ENCODE results near the gene SAMD7. TPM values are rescaled to one million over a fixed set of nuclear protein-coding genes. Genes with fewer than 3 reads are reported as not detected.

SAMD7 gene, protein sequence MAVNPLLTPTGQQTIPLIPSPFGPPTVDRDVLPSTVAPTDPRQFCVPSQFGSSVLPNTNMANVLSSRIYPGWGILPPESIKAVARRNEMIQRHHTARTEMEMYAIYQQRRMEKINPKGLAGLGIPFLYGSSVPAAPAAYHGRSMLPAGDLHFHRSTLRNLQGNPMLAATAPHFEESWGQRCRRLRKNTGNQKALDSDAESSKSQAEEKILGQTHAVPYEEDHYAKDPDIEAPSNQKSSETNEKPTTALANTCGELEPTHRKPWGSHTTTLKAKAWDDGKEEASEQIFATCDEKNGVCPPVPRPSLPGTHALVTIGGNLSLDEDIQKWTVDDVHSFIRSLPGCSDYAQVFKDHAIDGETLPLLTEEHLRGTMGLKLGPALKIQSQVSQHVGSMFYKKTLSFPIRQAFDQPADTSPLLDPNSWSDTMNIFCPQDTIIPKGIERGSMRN
- polyA plus RNA-seq (2012; ENCODE audit: insufficient read length, low read depth): not detected

- no peak for TF ChIP-seq SIN3A (IDR thresholded peaks at IDR 0.05; ENCODE audit: borderline replicate concordance, insufficient read depth, low read length)
- TF ChIP-seq REST (IDR thresholded peaks at IDR 0.05; ENCODE audit: insufficient read depth in 1 of 2, low read depth in 2 of 2, low read length in 2 of 2): no peak
- no peak for TF ChIP-seq TAF1 (IDR thresholded peaks at IDR 0.05; ENCODE audit: borderline replicate concordance, insufficient read depth, low read length)
These were observed at the start of gene SAMD7 for GRCh38 chr3:169911272-169911671. TSS of gene SAMD7 (plus strand) at chr3:169911572. CDS start at chr3:169919499, 7,927 bp downstream.

GRCh38 chr3:169861871-169862270 lies 49.5 kb upstream of the SAMD7 start:
- TF ChIP-seq FOXP2 (optimal IDR thresholded peaks at IDR 0.05; ENCODE audit: borderline replicate concordance, extremely low read depth, extremely low read length, insufficient read depth) (no peak), TAF1 (IDR thresholded peaks at IDR 0.05; ENCODE audit: borderline replicate concordance, insufficient read depth, low read length) (no peak), SIN3A (IDR thresholded peaks at IDR 0.05; ENCODE audit: borderline replicate concordance, insufficient read depth, low read length) (no peak), REST (IDR thresholded peaks at IDR 0.05; ENCODE audit: insufficient read depth in 1 of 2, low read depth in 2 of 2, low read length in 2 of 2) (no peak), POLR2AphosphoS5 (IDR thresholded peaks at IDR 0.05; ENCODE audit: low read depth, low read length) (no peak)

DNA sequence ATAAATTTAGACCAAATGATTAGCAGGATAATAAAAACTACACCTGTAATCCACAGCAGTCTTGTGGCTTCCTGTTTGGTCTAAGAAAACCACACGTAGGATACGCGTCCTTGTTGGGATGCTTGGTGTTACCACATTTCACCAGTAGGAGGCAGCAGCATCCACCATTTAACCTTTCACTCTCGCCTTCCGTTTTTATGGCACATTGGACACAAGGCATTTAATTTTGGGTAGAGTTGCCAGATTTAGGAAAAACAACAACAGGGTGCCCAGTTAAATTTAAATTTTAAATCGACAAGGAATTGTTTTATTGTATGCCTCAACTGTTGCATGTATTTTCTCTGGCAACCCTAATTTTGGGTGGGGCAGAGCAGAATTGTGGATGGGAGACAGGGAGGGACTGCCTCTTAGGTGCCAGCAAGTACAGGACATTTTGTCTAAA lies 47.9 kb upstream of the SAMD7 start:
- TF ChIP-seq FOXP2 (optimal IDR thresholded peaks at IDR 0.05; ENCODE audit: borderline replicate concordance, extremely low read depth, extremely low read length, insufficient read depth): no peak
- no peak for TF ChIP-seq REST (IDR thresholded peaks at IDR 0.05; ENCODE audit: insufficient read depth in 1 of 2, low read depth in 2 of 2, low read length in 2 of 2)
- TF ChIP-seq SIN3A (IDR thresholded peaks at IDR 0.05; ENCODE audit: borderline replicate concordance, insufficient read depth, low read length): no peak
- no peak for TF ChIP-seq POLR2AphosphoS5 (IDR thresholded peaks at IDR 0.05; ENCODE audit: low read depth, low read length)
- TF ChIP-seq TAF1 (IDR thresholded peaks at IDR 0.05; ENCODE audit: borderline replicate concordance, insufficient read depth, low read length): no peak

GRCh38 chr3:169864270-169864669 lies 47.1 kb upstream of the SAMD7 start:
- no peak for TF ChIP-seq POLR2AphosphoS5 (IDR thresholded peaks at IDR 0.05; ENCODE audit: low read depth, low read length)
- TF ChIP-seq FOXP2 (optimal IDR thresholded peaks at IDR 0.05; ENCODE audit: borderline replicate concordance, extremely low read depth, extremely low read length, insufficient read depth): no peak
- no peak for TF ChIP-seq SIN3A (IDR thresholded peaks at IDR 0.05; ENCODE audit: borderline replicate concordance, insufficient read depth, low read length)

DNA sequence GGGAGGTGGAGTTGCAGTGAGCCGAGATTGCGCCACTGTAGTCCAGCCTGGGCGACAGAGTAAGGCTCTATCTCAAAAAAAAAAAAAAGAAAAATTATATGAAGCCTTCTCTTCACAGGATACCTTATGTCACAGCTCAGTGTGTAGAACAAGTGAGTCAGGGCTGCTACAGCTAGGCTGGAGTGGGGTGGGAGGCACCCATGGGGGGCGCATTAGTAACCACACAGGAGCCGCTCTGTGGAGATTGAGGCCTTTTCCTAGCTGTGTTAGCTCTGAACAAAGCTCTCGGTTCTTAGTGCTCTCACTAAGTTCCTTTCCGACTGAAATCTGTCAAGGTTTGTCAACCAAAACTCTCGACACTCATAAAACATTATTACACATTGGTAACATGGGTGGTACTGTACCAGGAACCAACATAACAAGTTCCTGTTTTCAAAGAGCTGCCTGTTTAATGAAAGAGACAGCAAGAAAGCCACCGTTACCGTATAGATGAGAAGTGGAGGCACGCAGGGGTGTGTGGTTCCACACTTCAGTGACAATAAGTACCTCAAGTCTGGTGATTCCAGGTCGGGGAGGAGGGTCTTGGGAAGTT lies 46.1 kb upstream of the SAMD7 start:
- TF ChIP-seq POLR2AphosphoS5 (IDR thresholded peaks at IDR 0.05; ENCODE audit: low read depth, low read length) (no peak), TAF1 (IDR thresholded peaks at IDR 0.05; ENCODE audit: borderline replicate concordance, insufficient read depth, low read length) (no peak), REST (IDR thresholded peaks at IDR 0.05; ENCODE audit: insufficient read depth in 1 of 2, low read depth in 2 of 2, low read length in 2 of 2) (no peak), SIN3A (IDR thresholded peaks at IDR 0.05; ENCODE audit: borderline replicate concordance, insufficient read depth, low read length) (no peak), FOXP2 (optimal IDR thresholded peaks at IDR 0.05; ENCODE audit: borderline replicate concordance, extremely low read depth, extremely low read length, insufficient read depth) (no peak)
